ENCODE results near the gene PPIG. TPM values are rescaled to one million over a fixed set of nuclear protein-coding genes. Genes with fewer than 3 reads are reported as not detected.

PPIG gene
- total RNA-seq, 3 donors from 2014 or later (not counting 1 experiment from before 2014, with no cell fraction given): 42.2 to 58.3 (median 56.1) TPM

DNA sequence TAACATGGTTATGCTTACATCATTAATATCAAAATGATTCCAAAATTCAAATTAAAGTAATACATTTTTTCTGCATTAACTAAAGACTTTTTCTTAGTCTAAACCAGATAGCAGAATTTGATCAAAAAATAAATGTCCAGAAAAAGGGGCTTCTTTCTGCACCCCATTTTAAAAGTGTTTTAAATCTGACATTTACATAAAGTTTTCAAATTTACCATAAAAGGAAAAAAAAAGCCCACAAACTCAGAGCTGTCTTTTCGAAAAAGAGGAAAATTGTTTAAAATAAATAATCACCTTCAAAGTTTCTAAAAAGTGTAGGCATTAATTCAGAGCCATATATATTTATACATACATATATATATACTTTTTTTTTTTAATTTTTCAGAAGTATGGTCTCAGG lies 12.0 kb upstream of the PPIG start:
- intact Hi-C loops (cut with micrococcal nuclease): no loop called here

DNA sequence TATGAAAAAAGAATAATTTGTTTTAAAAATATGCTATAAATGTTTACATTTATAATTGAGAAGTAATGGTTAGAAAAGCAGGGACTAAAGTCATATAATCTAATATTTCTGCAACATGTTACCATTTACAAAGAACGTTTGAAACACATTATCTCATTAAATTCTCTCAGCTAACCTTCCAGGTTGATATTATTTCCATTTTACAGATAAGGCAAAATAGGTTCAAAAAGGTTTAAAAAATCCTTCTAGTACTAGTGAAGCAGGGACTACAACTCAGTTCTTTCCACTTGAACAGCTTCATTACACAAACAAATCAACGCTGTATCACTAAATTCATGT lies 11.4 kb upstream of the PPIG start:
- Mint-ChIP-seq H3K4me3 (peak overlapping the region; percentile 98), H3K9me3 (no peaks in the 10 kb centered on the region), H3K27ac (peak overlapping the region; percentile 91 to 93), H3K27me3 (ENCODE audit: low read depth in 2 of 2) (no peaks in the 10 kb centered on the region), H3K36me3 (no peaks in the 10 kb centered on the region), H3K4me1 (peaks cover 12 to 18% of the 10 kb centered on the region in 2 donors)
- Histone ChIP-seq H3K27ac (ENCODE audit: low read length) (peak overlapping the region; percentile 68), H3K27me3 (ENCODE audit: control insufficient read depth, insufficient read depth, low read length) (no peaks in the 10 kb centered on the region), H3K36me3 (ENCODE audit: control insufficient read depth, insufficient read depth, low read length) (no peaks in the 10 kb centered on the region), H3K4me3 (ENCODE audit: low read length) (peak overlapping the region; percentile 89), H3K4me1 (ENCODE audit: control insufficient read depth, insufficient read depth, low read length) (peaks cover 5% of the 10 kb centered on the region), H3K9me3 (ENCODE audit: control insufficient read depth, insufficient read depth, low read length) (no peaks in the 10 kb centered on the region)
- no peak for ATAC-seq
- 23% methylated on average over 1 of the region's 2 CpGs for WGBS (ENCODE audit: insufficient coverage)
- no peak for DNase-seq
- TF ChIP-seq, protein P1, sequence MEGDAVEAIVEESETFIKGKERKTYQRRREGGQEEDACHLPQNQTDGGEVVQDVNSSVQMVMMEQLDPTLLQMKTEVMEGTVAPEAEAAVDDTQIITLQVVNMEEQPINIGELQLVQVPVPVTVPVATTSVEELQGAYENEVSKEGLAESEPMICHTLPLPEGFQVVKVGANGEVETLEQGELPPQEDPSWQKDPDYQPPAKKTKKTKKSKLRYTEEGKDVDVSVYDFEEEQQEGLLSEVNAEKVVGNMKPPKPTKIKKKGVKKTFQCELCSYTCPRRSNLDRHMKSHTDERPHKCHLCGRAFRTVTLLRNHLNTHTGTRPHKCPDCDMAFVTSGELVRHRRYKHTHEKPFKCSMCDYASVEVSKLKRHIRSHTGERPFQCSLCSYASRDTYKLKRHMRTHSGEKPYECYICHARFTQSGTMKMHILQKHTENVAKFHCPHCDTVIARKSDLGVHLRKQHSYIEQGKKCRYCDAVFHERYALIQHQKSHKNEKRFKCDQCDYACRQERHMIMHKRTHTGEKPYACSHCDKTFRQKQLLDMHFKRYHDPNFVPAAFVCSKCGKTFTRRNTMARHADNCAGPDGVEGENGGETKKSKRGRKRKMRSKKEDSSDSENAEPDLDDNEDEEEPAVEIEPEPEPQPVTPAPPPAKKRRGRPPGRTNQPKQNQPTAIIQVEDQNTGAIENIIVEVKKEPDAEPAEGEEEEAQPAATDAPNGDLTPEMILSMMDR (IDR thresholded peaks at IDR 0.05): no peak
- intact Hi-C loops (cut with micrococcal nuclease): loop anchor here (1.0 kb wide), 1 partner anchor 12 kb away; the partner anchor contains the start of gene PPIG

More for the DNA sequence above, 12.0 kb upstream of the PPIG start:
- DNase-seq (no peak), ATAC-seq (no peak)
- no CpG with 5 or more reads among the region's 1 CpG for WGBS (ENCODE audit: insufficient coverage)
- no peak overlapping the region for H3K27ac Mint-ChIP-seq
- no peaks in the 10 kb centered on the region for H3K9me3 ChIP-seq (ENCODE audit: control insufficient read depth, insufficient read depth, low read length)
- no peaks in the 10 kb centered on the region for H3K9me3 Mint-ChIP-seq
- TF ChIP-seq, protein P1 (IDR thresholded peaks at IDR 0.05): no peak
- no peaks in the 10 kb centered on the region for H3K27me3 Mint-ChIP-seq (ENCODE audit: low read depth in 2 of 2)
- H3K4me1 ChIP-seq (ENCODE audit: control insufficient read depth, insufficient read depth, low read length): peaks cover 5% of the 10 kb centered on the region
- no peaks in the 10 kb centered on the region for H3K36me3 Mint-ChIP-seq
- H3K27ac ChIP-seq (ENCODE audit: low read length): no peak overlapping the region
- H3K4me3 ChIP-seq (ENCODE audit: low read length): no peak overlapping the region
- H3K4me3 Mint-ChIP-seq: no peak overlapping the region
- no peaks in the 10 kb centered on the region for H3K27me3 ChIP-seq (ENCODE audit: control insufficient read depth, insufficient read depth, low read length)
- no peaks in the 10 kb centered on the region for H3K36me3 ChIP-seq (ENCODE audit: control insufficient read depth, insufficient read depth, low read length)
- peaks cover 12 to 18% of the 10 kb centered on the region in 2 donors for H3K4me1 Mint-ChIP-seq

DNA sequence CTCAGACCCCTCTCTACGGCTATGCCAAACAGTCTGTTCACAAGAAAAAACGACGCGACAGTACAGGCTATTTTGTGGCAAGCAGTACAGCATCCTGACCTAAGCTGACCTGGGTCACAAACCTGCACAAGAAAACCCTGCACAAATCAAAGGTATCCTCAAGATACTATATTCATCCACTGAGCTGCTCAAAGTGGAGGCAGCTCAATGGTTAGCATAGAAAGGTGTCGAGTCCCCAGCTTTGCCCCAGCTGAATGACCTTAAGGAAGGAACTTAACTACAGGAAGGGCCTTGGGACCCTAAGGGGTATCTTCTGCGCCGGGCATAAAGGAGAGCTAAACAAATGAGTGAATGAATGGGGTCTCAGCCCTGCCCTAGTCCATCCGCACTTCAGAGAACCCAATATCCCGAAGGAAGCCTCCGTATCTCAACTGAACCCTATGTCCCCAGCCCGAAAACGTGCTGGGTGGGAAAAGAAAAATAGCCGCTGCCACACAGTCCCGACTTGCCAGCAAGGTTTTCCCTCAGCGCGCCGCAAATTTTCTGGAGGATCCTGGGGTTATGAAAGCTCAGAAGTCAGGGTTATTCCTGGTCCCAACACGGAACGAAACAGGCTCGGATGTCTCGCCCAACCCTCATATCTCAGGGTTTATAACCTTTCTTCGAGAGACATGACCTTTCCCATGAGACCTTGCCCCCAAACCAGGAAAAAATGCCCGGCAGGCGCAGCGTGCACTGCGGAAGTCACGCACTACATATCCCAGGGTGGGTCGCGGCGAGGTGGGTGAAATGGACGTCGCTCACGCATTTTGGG lies 10.8 kb upstream of the PPIG start, which contains the start of gene FASTKD1:
Gene FASTKD1 (minus strand): TSS at position 706 of the 814 bp plus-strand sequence. CDS start 1,836 bp downstream, outside the sequence.
- peak; percentile 73 to 94 for DNase-seq
- TF ChIP-seq, protein P1 (IDR thresholded peaks at IDR 0.05): no peak
- Mint-ChIP-seq H3K9me3 (no peaks in the 10 kb centered on the region), H3K4me1 (peaks cover 12 to 14% of the 10 kb centered on the region in 2 donors), H3K27ac (peak within 1 kb of the TSS; percentile 91 to 93), H3K27me3 (ENCODE audit: low read depth in 2 of 2) (no peaks in the 10 kb centered on the region), H3K36me3 (no peaks in the 10 kb centered on the region), H3K4me3 (peak within 1 kb of the TSS; percentile 98)
- no peaks in the 10 kb centered on the region for H3K9me3 ChIP-seq (ENCODE audit: control insufficient read depth, insufficient read depth, low read length)
- ATAC-seq: peak; percentile 100
- H3K4me1 ChIP-seq (ENCODE audit: control insufficient read depth, insufficient read depth, low read length): peaks cover 5% of the 10 kb centered on the region
- H3K4me3 ChIP-seq (ENCODE audit: low read length): peak within 1 kb of the TSS; percentile 89
- intact Hi-C loops (cut with micrococcal nuclease): loop anchor here (1.0 kb wide), 1 partner anchor 11 kb away; the partner anchor contains the start of gene PPIG
- no peaks in the 10 kb centered on the region for H3K27me3 ChIP-seq (ENCODE audit: control insufficient read depth, insufficient read depth, low read length)
- WGBS (ENCODE audit: insufficient coverage): under 1% methylated on average over 32 of the region's 33 CpGs
- H3K36me3 ChIP-seq (ENCODE audit: control insufficient read depth, insufficient read depth, low read length): no peaks in the 10 kb centered on the region
- peak within 1 kb of the TSS; percentile 68 for H3K27ac ChIP-seq (ENCODE audit: low read length)
